GM18868 (cell line): ENCODE data around the gene TCFL5.
A peak's percentile ranks its signal among the peaks of the same experiment; 100 is the strongest.

Experiments
- ATAC-seq: cut with Tn5 transposase; IDR thresholded peaks from one replicate; pipeline ENCODE4 v1.9.1; 2021; ENCODE audit warnings: mild to moderate bottlenecking, moderate library complexity; ENCODE audit not compliant: unreplicated experiment

The TCFL5 gene

DNA sequence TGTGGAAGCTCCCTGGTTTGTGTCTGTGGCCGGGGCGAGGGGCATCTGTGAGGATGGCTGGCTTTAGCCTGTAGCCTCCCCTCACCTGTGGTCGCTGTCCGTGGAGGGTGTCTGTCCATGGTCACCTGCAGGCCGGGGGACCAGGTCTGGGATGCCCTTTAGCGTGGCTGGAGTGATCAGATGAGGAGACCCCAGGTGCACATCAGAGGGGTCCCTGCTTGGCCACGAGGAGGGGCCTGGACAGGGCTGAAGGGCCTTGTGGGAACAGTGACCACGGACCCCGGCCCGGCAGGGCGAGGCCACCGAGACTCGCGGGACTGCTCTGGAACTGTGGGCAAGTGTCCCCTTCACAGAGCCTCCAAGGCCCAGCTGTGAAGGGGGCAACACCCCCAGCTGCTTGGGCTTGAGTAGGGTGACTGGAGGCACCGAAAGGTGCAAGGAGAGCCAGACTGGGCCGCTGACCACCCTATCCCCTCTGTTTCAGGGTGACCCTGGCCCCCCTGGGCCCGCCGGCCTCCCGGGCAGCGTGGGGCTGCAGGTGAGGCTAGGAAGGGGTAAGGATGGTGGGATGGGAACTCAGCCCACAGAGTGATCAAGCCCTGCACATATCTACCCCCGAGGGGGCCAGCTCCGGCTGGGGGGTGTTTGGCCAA is 36.2 kb downstream of the TCFL5 start:
- ATAC-seq = no peak

DNA sequence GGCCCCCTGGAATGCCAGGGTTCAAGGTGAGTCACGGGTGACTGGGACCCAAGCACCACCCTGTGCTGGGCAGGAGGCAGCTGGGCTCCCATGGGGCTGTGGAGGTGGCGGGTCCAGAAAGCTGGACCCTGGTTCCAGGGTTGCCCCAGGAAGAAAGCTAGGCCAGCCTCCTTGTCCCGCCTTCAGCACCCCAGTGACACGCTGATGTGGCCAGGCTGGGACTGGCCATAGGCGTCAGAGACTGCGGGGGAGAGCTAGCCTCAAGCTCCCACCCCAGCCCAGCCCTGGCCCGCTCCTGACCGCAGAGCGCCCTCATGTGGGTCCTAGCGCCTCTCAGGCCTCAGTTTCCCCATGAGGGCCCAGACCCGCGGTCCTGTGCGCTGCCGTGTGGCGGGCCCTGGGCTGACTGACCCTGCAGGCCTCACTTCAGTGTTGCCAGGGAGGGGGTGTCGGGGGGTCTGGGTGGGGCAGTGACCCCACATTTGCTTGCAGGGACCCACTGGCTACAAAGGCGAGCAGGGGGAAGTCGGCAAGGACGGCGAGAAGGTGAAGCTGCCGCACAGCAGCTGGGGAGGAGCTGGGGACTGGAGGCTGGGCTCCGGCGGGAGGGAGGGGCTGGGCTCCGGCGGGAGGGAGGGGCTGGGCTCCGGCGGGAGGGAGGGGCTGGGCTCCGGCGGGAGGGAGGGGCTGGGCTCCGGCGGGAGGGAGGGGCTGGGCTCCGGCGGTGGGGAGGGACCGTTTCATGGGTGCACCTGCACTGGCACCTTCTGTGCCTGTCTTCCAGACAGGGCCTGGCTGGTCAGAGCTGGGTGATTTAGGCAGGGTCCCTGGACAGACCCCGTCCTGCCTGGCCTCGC is 36.9 kb downstream of the TCFL5 start:
- no peak for ATAC-seq

DNA sequence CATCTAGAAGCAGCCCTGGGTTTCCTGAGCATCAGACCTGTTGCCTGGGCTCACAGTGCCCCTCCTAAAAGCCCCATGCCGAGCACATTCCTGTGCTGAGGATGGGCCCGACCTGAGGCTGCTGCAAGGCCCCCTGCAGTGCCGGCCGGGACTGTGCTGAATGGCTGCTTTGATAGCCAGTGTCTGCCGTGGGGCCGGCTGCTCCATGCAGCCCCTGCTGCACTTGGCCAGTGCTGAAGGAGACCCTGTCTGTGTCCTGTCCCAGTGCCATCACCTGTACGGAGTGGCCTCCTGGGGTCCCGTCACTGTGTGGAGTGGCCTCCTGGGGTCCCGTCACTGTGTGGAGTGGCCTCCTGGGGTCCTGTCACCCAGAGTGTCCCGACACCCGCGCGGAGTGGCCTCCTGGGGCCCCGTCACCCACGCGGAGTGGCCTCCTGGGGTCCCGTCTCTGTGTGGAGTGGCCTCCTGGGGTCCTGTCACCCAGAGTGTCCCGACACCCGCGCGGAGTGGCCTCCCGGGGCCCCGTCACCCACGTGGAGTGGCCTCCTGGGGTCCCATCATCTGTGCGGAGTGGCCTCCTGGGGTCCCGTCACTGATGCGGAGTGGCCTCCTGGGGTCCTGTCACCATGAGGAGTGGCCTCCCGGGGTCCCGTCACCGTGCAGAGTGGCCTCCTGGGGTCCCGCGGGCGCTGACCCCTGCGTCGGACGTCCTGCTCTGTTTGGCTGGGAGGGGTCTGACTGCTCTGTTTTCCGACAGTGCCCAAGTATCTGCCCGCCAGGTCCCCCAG is 37.7 kb downstream of the TCFL5 start:
- no peak for ATAC-seq

DNA sequence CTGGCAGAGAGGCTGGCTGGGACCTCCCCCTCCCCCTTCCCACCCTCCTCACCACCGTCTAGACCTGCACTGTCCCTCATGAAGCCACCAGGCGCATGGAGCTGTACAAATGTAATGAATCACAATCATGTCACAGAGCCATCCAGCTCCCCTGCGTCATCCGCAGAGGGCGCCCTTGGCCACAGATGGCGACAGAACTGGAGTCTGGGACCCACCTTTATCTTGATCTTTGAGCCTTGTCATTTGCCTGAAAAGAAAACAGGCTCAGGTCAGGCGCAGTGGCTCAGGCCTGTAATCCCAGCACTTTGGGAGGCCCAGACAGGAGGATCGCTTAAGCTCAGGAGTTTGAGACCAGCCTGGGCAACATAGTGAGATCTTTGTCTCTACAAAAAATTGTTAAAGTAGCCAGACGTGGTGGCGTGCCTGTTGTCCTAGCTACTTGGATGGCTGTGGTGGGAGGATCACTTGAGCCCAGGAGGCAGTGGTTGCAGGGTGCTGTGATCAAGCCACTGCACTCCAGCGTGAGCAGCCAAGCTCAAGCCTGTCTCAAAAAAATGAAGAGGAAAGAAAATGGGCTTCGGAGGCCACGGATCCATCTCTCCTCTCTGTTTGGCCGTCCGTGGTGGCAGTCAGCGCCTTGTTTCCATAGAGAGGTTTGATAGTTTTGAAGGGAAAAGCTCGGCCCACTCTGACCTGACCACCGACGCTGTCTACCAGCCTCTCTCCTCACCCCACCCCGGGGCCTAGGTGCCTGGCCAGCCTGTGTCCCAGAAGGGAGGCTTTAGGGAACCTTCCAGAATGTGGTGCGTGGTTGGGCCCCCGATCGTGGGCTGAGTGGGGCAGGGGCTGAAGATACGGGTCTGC is 38.6 kb downstream of the TCFL5 start:
- ATAC-seq = peak; percentile 55

DNA sequence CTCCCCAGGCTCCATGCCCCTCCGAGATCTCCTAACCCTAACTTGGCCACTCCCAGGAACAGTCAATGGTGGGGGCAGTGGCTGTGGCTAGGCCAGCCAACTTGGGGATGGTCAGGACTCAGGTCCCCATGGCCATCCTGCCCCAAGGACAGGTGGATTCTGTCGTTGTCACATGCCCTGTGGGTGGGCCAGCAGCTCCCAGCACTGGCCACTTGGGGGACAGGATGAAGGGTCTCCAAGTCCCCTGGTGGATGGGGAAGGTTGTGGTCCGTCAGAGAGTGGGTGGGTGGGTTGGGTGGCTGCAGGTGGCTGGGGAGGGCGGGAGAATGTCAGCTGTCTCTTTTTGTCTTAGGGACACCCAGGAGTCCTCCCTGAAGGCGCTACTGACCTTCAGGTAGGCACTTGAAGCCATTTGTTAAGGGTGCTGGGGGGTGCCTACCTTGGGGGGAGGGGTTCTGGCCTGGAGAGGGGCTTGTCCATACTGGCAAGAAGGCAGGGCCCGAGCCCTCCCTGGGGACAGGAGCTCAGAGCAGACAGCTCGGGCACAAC is 39.3 kb downstream of the TCFL5 start:
- no peak for ATAC-seq

DNA sequence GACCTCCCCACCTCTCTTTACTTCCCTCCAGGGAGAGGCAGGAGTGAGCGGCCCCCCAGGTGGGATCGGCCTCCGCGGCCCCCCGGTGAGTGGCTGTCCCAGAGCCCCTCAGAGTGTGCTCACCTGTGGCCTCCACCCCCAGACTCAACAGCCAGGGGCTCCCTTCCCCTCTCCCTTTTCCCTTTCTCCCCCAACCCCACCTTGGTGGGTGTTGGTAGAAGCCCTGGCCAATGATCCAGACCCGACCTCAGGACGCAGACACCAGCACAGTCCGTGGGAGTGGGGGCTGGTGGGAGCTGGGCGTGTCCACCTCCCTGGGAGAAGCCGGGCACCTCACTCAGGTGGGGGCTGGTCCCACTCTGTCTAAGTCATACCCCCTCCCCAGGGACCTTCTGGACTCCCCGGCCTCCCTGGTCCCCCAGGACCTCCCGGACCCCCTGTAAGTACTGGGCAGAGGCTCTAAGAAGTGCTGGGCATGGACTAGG is 39.9 kb downstream of the TCFL5 start:
- no peak for ATAC-seq

DNA sequence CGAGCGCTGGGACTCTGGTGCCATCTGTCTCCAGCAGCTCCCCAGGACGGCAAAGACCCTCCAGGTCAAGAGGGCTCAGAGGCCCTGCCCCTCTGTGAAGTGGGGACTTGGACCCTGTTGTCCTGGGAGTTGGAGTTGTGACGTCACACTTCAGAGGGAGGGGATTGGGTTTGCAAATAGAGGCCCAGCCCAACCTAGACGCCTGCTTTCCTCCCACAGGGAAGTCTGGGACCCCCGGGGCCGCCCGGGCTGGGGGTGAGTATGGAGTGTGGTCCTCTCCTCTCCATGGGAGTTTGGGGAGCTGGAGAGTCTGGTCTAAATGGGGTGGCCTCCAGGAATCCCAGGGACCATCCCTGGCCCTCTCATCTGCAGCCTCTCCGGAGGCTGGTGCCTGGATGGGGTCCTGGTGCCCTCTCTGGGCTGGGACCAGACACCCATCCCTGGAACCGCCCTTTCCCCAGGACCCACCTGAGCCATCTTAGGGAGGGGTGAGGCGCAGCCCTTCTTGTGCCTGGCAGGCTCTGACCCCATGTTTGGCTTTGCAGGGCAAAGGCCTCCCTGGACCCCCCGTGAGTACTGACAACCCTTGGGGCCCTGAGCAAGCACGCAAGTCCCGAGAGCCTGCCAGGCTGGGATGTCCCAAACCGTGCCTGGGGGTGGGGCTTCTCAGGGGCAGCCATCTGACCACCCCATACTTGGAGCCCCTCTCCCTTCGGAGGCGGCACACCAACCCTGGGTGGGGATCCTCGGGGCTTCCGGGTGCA is 40.5 kb downstream of the TCFL5 start:
- ATAC-seq = no peak

DNA sequence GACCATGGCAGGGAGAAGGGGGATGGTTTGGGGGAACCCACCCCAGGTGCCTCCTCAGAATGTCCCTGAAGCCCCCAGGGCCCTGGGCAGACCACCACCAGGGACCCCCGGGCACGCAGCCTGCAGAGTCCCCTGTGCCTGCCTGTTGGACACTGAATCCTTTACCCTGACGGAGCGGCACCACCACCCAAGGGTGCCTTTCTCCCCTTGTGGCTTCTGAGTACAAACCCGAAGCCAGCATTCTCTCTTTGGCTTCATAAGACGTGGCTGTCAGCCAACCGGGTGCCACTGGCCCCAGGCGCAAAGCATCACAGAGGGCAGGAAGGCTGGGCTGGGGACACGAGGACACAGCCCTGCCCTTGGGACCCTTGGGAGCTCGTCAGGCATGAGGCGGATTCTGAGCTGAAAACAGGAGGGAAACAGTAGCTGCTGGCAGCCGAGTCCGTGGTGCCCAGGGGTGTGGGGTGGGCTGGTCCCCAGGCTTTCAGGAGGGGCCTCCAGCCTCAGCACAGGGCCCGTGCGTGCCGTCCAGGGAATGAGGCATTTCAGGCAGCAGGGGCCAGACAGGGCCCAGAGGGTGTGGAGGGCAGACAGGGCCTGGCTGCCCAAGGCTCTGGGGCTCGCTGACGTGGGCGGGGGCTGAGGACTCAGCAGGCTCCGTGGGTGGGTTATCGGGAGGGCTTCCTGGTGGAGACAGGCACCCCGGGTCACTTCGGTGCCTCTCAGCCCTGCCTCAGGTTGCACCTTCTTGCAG is 41.2 kb downstream of the TCFL5 start:
- no peak for ATAC-seq

DNA sequence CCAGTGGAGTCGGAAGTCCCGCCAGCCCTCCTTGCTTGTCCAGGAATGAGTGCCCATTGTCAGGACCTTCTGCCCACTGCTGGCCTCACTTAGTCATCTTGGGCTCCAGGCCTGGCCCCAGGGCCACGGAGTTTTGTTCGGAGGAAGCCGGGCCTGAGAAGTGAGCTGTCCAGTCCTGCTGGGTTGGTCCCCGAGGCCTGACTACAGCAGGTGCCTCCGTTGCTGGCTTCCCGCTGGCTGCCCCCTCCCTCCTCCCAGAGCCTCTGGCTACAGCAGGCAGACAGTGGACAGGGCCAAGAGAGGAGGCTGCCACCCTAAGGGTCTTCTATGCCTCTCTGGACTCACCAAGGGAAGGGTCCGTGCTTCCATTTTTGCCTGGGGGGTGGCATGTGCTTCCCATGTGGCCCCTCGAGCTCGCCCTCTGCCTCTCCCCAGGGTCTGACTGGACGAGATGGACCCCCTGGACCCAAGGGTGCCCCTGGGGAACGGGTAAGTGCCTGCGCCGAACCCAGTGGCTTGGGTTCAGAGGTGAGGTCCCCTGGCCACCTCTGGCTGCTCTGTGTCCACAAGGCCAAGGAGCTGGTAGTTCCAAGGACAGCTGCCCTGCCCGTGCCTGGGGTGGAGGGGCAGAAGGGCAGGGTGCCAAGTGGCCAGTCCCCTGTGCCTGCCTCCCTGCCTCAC is 42.0 kb downstream of the TCFL5 start:
- ATAC-seq = no peak

DNA sequence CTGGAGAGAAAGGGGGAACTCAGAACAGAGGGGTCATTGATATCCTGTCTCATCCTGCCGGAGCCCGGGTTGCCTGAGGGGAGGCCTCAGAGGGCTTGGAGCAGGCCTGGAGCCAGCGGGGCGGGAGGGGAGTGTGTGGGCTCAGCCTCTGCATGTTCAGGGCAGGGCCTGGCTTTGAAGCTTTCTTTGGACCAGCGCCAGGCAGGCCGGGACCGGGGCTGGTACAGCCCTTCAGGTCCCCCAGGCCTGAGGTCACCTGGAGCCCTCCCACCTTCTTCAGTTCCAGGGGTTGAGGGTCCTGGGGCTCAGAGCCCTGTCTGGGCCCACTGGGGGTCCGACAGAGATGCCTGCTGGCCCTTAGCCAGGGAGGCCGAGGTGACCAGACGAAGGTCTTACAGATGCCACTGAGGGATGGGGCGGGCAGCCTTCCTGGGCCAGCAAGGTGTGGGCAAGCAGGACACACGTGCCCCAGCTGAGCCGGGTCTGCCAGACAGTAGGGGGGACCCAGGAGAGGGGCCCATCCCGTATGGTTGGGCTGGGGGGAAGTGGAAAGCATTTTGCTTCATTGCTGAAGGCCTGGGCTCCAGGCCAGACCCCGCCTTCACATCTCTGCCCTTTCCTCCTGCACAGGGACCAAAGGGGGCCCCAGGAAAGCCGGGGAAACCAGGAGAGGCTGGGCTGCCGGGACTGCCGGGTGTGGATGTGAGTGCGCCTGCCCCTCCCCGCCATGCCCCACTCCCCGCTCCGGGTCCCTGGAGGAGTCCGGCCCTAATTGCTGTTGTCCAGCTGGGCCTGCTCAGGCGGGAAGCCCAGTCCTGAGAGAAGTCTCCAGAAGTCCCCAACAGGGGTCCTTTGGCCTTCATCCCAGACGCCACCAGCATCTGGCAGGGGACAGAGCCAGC is 42.8 kb downstream of the TCFL5 start:
- ATAC-seq = no peak

DNA sequence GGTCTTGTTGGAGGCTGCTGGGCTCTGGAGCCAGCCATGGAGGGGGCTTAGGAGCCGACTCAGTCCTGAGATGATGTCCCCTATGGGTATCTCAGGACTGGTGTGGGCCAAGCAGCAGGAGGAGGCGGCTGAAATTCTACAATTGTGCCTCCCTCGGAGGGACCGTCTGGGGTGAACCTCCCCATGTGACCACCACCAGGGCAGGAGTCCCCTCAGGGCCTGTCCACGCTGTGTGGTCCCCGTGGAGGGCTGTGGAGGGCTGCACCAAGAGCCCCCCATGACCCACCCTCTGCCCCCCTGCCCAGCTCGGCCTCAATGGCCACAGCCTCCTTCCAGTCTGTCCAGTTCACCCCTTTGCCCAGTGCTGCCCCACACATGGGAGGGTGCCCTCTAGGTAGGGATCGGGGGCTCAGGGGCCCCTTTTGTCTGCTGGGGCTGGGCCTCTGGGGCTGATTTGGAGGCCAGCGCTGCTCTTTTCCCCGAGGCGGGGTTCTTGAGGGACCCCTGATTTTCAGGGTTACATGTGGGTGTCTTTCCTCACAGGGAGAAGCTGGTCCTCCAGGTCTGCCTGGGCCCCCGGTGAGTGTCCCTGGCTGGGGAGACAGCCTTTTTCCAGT is 43.5 kb downstream of the TCFL5 start:
- no peak for ATAC-seq

DNA sequence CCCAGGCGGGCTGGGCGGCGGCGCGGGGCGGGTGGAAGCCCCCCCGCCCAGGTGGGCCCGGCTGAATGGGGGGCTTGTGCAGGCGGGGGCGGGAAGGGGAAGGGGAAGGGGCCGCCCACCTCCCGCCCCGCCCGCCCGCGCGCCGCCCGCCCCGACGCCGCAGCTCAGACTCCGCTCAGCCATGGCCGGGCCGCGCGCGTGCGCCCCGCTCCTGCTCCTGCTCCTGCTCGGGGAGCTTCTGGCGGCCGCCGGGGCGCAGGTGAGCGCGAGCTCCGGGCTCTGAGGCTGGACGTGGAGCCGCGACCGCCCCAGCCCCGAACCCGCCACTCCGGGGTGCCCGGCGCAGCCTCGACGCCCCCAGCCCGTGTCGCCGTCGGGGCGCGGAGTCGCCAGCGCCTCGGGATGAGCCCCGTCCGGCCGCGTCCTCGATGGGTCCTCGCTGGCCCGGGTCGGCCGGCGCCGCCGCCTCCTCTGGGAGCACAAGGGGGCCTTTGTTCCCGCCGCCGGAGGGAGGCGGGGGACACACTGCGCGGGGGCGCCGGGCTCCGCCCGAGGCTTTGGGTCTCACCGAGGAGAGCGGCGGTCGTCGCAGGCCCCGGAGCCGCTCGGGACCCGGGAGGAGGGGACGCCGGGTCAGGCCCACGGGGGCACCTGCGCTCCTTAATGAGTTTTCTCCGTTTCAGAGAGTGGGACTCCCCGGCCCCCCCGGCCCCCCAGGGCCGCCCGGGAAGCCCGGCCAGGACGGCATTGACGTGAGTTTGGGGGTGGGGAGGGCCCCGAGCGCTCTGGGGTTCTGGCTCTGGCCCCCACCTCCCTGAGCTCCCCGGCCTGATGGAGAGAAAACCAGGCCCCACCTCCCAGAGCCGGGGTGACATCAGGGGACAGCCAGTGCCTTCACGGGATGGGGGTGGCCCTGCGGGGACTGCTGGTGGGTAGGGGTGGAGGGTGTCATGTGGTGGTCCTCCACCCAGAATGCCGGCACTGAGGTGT is 44.4 kb downstream of the TCFL5 start, which contains the start of gene COL9A3:
COL9A3 (plus strand) TSS at position 167 of the 990 bp plus-strand sequence; CDS start at position 182, 15 bp downstream.
- no peak for ATAC-seq

DNA sequence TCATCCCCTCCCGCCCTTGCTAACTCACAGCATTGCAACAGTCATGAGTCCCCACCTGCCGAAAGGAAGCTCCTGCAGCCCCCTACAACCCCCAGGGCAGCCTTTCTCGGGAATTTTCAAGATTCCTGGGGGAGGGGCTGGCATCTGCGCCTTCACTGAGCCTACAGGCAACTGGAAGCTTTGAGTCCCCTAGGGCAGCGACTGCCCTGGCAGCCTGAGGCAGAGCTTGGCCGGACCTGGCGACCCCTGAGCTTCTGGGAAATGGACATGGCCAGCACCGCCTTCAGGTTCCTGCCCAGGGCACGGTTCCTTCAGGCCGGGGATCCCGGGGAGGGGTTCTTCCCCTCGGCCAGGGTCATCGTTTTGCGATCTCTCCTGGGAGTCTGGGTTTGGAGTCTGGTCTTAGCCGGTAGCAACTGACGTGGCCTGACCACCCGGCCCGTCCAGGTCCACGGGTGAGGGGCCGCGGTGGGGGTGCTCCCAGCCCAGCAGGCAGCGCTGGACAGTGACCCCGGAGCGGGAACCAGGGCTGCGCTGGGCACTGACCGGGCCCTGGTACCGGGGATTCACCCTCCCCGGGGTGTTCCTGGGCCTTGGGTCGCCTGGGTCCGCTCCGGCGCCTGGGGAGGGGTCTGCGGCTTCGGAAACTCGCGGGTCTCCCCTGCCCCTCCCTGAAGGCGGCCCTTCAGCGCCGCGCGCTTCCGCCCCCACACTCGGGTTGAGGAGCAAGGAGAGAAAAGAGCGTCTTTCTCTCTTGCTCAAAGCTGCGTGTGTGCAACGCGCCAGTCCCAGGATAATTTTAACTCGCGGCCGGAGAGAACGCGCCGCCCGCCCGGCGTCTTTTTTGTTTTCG is 45.4 kb downstream of the TCFL5 start:
- ATAC-seq = no peak
